HG03469 (cell line): ENCODE data around the gene TCEAL4.
"Not testable (repeated sequence)": the region's sequence is repeated elsewhere in the genome, so short reads cannot be mapped to it uniquely, and the experiment has no call there.

Source experiments
- ATAC-seq: cut with Tn5 transposase; IDR thresholded peaks from one replicate; pipeline ENCODE4 v1.9.1; 2021; ENCODE audit warnings: mild to moderate bottlenecking, moderate library complexity, moderate number of reproducible peaks; ENCODE audit not compliant: unreplicated experiment

The TCEAL4 gene

GRCh38 chrX:103586659-103587058, 1.3 kb downstream of the TCEAL4 start:
- ATAC-seq, result no peak

GRCh38 chrX:103592295-103592694, 7.0 kb downstream of the TCEAL4 start:
- not testable (repeated sequence) for ATAC-seq

- not testable (repeated sequence) for ATAC-seq
Observed at GRCh38 chrX:103595202-103595601, 9.9 kb downstream of the TCEAL4 start.

GRCh38 chrX:103607364-103608305, 22.3 kb downstream of the TCEAL4 start, which contains the start of gene TCEAL3:
Gene TCEAL3 (plus strand): TSS chrX:103607963. CDS start chrX:103609065, 1,102 bp downstream.
- ATAC-seq, result peak; percentile 62

- ATAC-seq, result no peak
Observed at GRCh38 chrX:103608306-103608963, 23.1 kb downstream of the TCEAL4 start.

- no peak for ATAC-seq
Observed at GRCh38 chrX:103610282-103610681, 25.0 kb downstream of the TCEAL4 start.

GRCh38 chrX:103613362-103613890, 28.1 kb downstream of the TCEAL4 start:
- no peak for ATAC-seq

- no peak for ATAC-seq
Observed at GRCh38 chrX:103614999-103615398, 29.7 kb downstream of the TCEAL4 start.

- no peak for ATAC-seq
Observed at GRCh38 chrX:103615781-103616371, 30.6 kb downstream of the TCEAL4 start.

- ATAC-seq, result no peak
Observed at GRCh38 chrX:103616676-103617186, 31.4 kb downstream of the TCEAL4 start.

GRCh38 chrX:103624111-103624510, 38.8 kb downstream of the TCEAL4 start:
- ATAC-seq, result no peak

- no peak for ATAC-seq
Observed at GRCh38 chrX:103626855-103627254, 41.5 kb downstream of the TCEAL4 start.

GRCh38 chrX:103628386-103629317, 43.3 kb downstream of the TCEAL4 start, which contains the start of gene TCEAL1:
Gene TCEAL1 (plus strand): TSS chrX:103628975. CDS start chrX:103629917, 942 bp downstream.
- ATAC-seq, result peak; percentile 80

GRCh38 chrX:103629318-103630170, 44.2 kb downstream of the TCEAL4 start:
- ATAC-seq, result peak; percentile 1

- no peak for ATAC-seq
Observed at GRCh38 chrX:103630171-103630511, 44.8 kb downstream of the TCEAL4 start.

GRCh38 chrX:103631145-103631544, 45.8 kb downstream of the TCEAL4 start:
- ATAC-seq, result no peak

- ATAC-seq, result no peak
Observed at GRCh38 chrX:103635436-103635835, 50.1 kb downstream of the TCEAL4 start.
